ENCODE results near the gene STRIP1.

DNA sequence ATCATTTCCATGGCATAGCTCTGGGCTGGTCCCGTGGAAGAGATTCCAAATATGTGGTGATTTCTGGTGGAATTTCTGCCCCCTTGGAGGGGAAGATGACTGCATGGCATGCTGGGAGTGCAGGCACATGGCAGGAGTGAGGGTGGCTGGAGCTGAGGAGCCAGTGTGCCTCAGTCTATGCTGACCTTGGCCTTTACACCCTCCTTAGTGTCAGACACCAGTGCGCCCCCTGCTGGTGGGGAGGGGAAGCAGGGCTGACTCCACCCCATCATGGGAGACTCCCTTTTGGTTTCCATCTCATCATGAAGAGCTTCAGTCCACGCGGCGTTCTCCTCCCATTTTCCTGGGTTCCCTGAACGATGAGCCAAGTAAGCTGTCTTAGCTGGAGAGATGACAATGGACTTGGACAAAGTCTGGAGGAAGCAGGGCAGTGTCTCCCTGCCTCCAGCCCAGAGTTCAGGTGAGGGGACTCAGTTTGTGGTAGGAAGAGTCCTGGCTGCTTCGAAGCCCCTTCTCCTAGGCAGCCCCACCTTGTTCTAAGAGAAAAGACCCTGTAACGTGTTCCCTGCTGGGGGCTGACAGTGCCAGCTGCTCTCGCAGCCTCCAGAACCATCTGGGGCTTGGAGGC is 25.7 kb downstream of the STRIP1 start:
- TF ChIP-seq, protein P1, sequence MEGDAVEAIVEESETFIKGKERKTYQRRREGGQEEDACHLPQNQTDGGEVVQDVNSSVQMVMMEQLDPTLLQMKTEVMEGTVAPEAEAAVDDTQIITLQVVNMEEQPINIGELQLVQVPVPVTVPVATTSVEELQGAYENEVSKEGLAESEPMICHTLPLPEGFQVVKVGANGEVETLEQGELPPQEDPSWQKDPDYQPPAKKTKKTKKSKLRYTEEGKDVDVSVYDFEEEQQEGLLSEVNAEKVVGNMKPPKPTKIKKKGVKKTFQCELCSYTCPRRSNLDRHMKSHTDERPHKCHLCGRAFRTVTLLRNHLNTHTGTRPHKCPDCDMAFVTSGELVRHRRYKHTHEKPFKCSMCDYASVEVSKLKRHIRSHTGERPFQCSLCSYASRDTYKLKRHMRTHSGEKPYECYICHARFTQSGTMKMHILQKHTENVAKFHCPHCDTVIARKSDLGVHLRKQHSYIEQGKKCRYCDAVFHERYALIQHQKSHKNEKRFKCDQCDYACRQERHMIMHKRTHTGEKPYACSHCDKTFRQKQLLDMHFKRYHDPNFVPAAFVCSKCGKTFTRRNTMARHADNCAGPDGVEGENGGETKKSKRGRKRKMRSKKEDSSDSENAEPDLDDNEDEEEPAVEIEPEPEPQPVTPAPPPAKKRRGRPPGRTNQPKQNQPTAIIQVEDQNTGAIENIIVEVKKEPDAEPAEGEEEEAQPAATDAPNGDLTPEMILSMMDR (conservative IDR thresholded peaks at IDR 0.05), result peak; percentile 96
- TF ChIP-seq EZH2 (IDR thresholded peaks at IDR 0.05; ENCODE audit: low read depth), result no peak

Data from PC-9 (cell line).